Naive thymus-derived CD8-positive, alpha-beta T cell (primary cell): Measurements from ENCODE around the gene MYLK. TPM values are rescaled to one million over a fixed set of nuclear protein-coding genes. Genes with fewer than 3 reads are reported as not detected.

ENCODE experiments used
- ATAC-seq, 2 donors: fragments of 150-1000 bp; cut with Tn5 transposase in 1 of 2; sonication (Bioruptor Pico), chemical (Tn5 transposase) in 1 of 2; 1 replicate in 1 of 2; 2 replicates in 1 of 2; pipeline ENCODE4 v1.10.0; 2021; ENCODE audit warnings: mild to moderate bottlenecking in 2 of 2, moderate library complexity in 2 of 2
- POLR2A ChIA-PET: fragments of 350-600 bp; sonication (Branson Sonifier 250); formaldehyde crosslinking; loops from one replicate; lab custom pipeline; 2021; ENCODE audit warnings: antibody characterized with exemption; lab: Charles Lee
- DNase-seq, 10 donors: peaks; one replicate each; pipeline versions ENCODE4 v3.0.0 to v3.0.0-alpha.2; 2020 to 2022
- H3K27ac Mint-ChIP-seq, 10 donors: one replicate each; pipeline ENCODE4 v1.8.0; 2020 to 2022; ENCODE audit warnings: mild to moderate bottlenecking in 10 of 10, mixed read lengths in 10 of 10, moderate library complexity in 4 of 10, inconsistent platforms in 1 of 10
- H3K27me3 Mint-ChIP-seq, 5 donors: one replicate each; pipeline ENCODE4 v1.8.0; 2021 to 2022; ENCODE audit warnings: mixed read lengths in 5 of 5
- H3K36me3 Mint-ChIP-seq, 3 donors: one replicate each; pipeline ENCODE4 v1.8.0; 2020 to 2022; ENCODE audit warnings: mixed read lengths in 3 of 3, mild to moderate bottlenecking in 2 of 3, inconsistent platforms in 1 of 3
- H3K4me1 Mint-ChIP-seq, 4 donors: one replicate each; pipeline ENCODE4 v1.8.0; 2021 to 2022; ENCODE audit warnings: mixed read lengths in 4 of 4
- H3K4me3 Mint-ChIP-seq, 10 donors: one replicate each; pipeline ENCODE4 v1.8.0; 2020 to 2022; ENCODE audit warnings: mild to moderate bottlenecking in 10 of 10, mixed read lengths in 10 of 10, moderate library complexity in 6 of 10, inconsistent platforms in 1 of 10
- H3K9me3 Mint-ChIP-seq, 9 donors: one replicate each; pipeline ENCODE4 v1.8.0; 2020 to 2022; ENCODE audit warnings: mixed read lengths in 9 of 9, mild to moderate bottlenecking in 3 of 9, inconsistent platforms in 1 of 9, moderate library complexity in 1 of 9
- polyA plus RNA-seq, 3 donors: library from polyadenylated mRNA; unstranded; fragments of 300-500 nt; fragmentation: Illumina TruSeq; gene quantifications; one replicate each; pipeline ENCODE4 v1.2.3, GENCODE V29; 2021
- total RNA-seq, 8 experiments: library from RNA in 2 of 8; stranded (reverse) in 2 of 8; gene quantifications; one replicate each; pipeline ENCODE4 v1.2.3 and lab custom pipeline; 2021 to 2026

Gene MYLK
- total and polyA plus RNA-seq, 5 experiments from 2014 or later, result 0.02 to 0.16 (median 0.10) TPM; not detected in 2

DNA sequence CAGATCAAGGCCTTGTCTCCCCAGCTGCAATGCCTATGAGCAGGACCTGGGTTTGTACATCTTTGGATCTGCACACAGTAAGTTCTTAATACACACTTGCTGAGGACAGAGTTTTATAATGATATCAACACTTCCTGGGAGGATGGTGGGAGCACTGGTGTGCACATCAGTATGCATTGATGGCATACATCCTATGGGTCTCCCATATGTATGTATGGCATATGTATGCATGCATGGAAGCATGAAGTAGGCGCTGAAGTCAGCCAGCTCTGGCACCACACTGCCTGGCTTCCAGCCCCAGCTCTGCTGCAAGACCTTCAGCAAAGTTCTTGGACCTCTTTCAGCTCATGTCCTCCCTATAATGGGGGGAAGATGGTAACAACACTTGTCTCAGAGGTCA lies 68.2 kb downstream of the MYLK start:
- ATAC-seq (no peak), DNase-seq (no peak)
- Mint-ChIP-seq H3K4me1 (no peaks in the 10 kb centered on the region), H3K36me3 (no peaks in the 10 kb centered on the region), H3K27me3 (peaks cover 0 to 8% (median 0%) of the 10 kb centered on the region in 5 donors), H3K27ac (no peak overlapping the region), H3K4me3 (no peak overlapping the region), H3K9me3 (no peaks in the 10 kb centered on the region)
- POLR2A ChIA-PET, result no interaction called here

DNA sequence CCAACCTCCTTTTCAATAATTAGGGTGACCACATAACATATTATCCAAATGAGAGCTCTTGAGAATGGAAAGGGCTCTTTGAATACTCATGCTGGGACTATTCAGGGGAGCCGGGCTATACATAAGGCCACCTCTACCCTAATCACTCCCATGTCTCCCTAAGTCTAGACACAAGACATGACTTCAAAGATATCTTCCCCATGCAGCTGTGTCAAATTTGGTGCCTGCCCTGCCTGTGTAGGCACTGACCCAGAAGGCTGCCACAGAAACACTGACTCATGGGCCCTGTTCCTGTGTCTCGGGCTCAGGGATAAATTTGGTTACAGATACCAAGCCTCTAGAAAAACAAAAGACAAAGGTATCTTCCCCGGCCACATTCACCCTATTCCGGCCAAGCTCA lies 70.3 kb downstream of the MYLK start:
- H3K27ac Mint-ChIP-seq, result no peak overlapping the region
- no peaks in the 10 kb centered on the region for H3K4me1 Mint-ChIP-seq

DNA sequence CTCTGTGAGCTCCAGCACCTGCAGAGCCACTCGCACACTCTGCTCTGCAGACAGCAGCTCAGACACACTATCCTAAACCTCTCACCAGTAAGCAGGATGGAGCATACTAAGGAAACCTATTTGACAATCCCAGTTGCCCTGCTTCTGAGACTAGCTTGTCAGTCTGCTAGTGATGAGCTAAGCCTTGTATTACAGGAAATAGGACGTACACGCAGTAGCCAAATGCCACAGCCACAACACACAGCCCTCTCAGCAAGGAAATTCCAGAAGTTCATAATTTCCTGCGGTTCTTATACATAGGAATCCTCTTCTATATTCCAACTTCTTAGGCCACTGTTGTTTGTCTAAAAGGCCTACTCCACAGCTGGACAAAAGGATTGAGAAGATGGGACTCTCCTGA lies 74.5 kb downstream of the MYLK start:
- H3K27me3 Mint-ChIP-seq, result peaks cover 0 to 3% (median 0%) of the 10 kb centered on the region in 5 donors
- no peak for DNase-seq
- no peaks in the 10 kb centered on the region for H3K36me3 Mint-ChIP-seq
- POLR2A ChIA-PET, result interaction anchor here (1.3 kb wide), 1 partner anchor 9 kb away, joined by 3 read pairs; no protein-coding TSS in a partner anchor
- no peaks in the 10 kb centered on the region for H3K4me1 Mint-ChIP-seq
- no peaks in the 10 kb centered on the region for H3K9me3 Mint-ChIP-seq
- no peak overlapping the region for H3K27ac Mint-ChIP-seq
- ATAC-seq, result no peak
- H3K4me3 Mint-ChIP-seq, result no peak overlapping the region

More for the DNA sequence above, 70.3 kb downstream of the MYLK start:
- H3K4me3 Mint-ChIP-seq, result no peak overlapping the region
- H3K9me3 Mint-ChIP-seq, result no peaks in the 10 kb centered on the region
- POLR2A ChIA-PET, result no interaction called here
- ATAC-seq (no peak), DNase-seq (no peak)
- peaks cover 0 to 2% (median 0%) of the 10 kb centered on the region in 5 donors for H3K27me3 Mint-ChIP-seq
- no peaks in the 10 kb centered on the region for H3K36me3 Mint-ChIP-seq

DNA sequence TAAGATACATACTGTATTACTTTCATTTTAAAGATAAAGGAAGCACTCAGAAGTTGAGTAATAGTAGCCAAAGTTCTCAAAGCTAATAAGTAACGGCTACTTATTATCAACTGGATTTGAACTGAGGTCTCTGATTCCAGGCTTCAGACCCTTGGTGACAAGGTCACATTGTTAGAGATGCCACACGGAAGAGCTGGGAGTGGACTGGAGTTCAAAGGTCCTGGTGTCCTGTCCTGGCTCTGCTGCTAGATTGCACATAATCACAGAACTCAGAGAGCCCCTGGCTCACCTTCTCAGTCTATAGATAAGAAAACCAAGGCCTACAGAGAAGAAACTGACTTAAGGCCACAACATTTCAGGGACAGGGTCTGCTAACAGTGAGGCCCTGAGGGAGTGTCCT lies 75.3 kb downstream of the MYLK start:
- H3K4me1 Mint-ChIP-seq, result no peaks in the 10 kb centered on the region
- POLR2A ChIA-PET, result interaction anchor here (1.3 kb wide), 1 partner anchor 10 kb away, joined by 3 read pairs; no protein-coding TSS in a partner anchor
- DNase-seq, result no peak
- no peak for ATAC-seq
- H3K4me3 Mint-ChIP-seq, result no peak overlapping the region
- no peaks in the 10 kb centered on the region for H3K9me3 Mint-ChIP-seq
- H3K27me3 Mint-ChIP-seq, result peaks cover 0 to 5% (median 0%) of the 10 kb centered on the region in 5 donors
- no peak overlapping the region for H3K27ac Mint-ChIP-seq
- H3K36me3 Mint-ChIP-seq, result no peaks in the 10 kb centered on the region

DNA sequence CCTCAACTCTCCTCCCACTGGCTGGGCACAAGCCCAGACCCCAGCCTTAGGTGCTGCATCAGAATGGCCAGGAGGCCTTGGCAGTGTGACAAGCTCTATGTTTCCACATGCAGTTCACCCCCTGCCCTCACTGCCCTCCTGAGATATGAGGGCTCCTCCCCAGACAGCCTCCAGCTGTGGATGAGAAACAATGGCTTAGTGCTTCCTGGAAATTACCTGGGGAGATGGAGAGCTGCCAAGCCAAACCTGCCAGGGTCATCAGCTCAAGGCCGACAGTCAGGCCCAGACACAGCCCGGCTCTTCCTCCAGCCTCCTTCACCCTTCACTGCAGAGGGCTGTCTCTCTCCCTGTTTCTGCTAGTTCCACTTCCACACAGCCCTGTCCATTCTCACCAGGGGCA lies 76.3 kb downstream of the MYLK start:
- no peaks in the 10 kb centered on the region for H3K4me1 Mint-ChIP-seq
- no peaks in the 10 kb centered on the region for H3K9me3 Mint-ChIP-seq
- no peak overlapping the region for H3K4me3 Mint-ChIP-seq
- H3K27me3 Mint-ChIP-seq, result peaks cover 0 to 5% (median 0%) of the 10 kb centered on the region in 5 donors
- ATAC-seq (no peak), DNase-seq (no peak)
- POLR2A ChIA-PET, result no interaction called here
- H3K27ac Mint-ChIP-seq, result no peak overlapping the region
- H3K36me3 Mint-ChIP-seq, result no peaks in the 10 kb centered on the region

DNA sequence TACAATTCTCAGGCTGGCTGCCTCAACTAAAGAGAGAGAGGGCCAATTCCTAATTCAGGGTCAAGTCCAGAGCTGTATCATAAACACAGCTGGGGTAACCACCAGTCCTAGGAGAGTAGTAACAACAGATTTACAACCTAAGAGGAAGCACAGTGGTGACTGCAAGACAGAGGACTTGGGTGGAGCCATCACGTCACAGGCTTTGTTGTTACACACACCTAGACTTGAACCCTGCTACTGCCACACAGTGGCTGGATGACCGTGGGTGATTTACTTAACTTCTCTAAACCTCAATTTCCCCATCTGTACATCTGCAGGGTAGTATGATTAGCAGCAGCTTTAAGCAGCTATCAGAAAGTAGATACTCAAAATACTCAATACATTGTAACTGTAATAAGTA lies 78.6 kb downstream of the MYLK start:
- POLR2A ChIA-PET, result no interaction called here
- ATAC-seq, result no peak
- Mint-ChIP-seq H3K4me1 (no peaks in the 10 kb centered on the region), H3K9me3 (no peaks in the 10 kb centered on the region), H3K27me3 (peaks cover 0 to 5% (median 0%) of the 10 kb centered on the region in 5 donors), H3K27ac (no peak overlapping the region), H3K4me3 (no peak overlapping the region), H3K36me3 (no peaks in the 10 kb centered on the region)
- no peak for DNase-seq

DNA sequence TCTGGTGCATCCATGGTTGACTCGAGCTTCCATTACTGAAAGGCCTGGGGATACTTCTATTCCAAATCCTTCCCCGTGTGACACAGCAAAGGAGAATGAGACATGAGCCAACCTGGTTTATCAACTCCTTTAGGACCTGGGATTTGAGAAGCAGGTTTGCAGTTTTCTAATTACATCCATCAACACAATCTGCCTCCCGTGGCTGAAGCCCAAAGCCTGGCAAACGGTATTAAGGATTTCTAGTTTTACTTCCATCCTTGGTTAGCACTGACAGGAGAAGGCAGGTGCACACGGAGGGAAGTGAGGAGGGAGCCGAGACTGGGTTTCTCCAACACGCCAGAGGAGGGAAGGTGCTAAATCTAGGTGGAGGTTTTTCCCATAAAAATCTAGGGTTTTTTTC lies 79.0 kb downstream of the MYLK start:
- H3K27me3 Mint-ChIP-seq, result peaks cover 0 to 5% (median 0%) of the 10 kb centered on the region in 5 donors
- DNase-seq (no peak), ATAC-seq (no peak)
- no peak overlapping the region for H3K4me3 Mint-ChIP-seq
- POLR2A ChIA-PET, result no interaction called here
- H3K36me3 Mint-ChIP-seq, result no peaks in the 10 kb centered on the region
- no peaks in the 10 kb centered on the region for H3K9me3 Mint-ChIP-seq
- no peaks in the 10 kb centered on the region for H3K4me1 Mint-ChIP-seq
- H3K27ac Mint-ChIP-seq, result no peak overlapping the region

DNA sequence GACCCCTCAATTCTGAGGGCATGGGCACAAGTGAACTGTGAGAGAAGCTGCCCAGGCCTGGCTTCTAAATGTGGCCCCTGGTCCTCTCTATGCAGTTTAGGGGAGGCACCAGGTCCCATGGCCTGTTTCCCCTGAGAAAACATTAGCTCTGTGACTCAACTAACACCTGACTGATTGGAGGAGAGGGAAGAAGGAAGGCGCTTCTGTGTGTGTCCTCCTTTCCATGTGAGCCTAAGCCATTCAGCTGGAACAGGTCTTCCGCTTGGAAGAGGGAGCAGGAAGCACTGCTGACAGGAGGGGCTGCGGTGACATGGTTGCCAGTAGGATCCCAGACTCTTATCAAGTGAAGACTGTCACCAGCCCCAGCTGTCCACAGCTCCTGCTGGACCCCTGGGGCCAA lies 79.5 kb downstream of the MYLK start:
- Mint-ChIP-seq H3K27ac (no peak overlapping the region), H3K4me1 (no peaks in the 10 kb centered on the region), H3K36me3 (no peaks in the 10 kb centered on the region), H3K27me3 (peaks cover 0 to 5% (median 0%) of the 10 kb centered on the region in 5 donors), H3K4me3 (no peak overlapping the region), H3K9me3 (no peaks in the 10 kb centered on the region)
- DNase-seq, result no peak
- POLR2A ChIA-PET, result no interaction called here
- ATAC-seq, result no peak

DNA sequence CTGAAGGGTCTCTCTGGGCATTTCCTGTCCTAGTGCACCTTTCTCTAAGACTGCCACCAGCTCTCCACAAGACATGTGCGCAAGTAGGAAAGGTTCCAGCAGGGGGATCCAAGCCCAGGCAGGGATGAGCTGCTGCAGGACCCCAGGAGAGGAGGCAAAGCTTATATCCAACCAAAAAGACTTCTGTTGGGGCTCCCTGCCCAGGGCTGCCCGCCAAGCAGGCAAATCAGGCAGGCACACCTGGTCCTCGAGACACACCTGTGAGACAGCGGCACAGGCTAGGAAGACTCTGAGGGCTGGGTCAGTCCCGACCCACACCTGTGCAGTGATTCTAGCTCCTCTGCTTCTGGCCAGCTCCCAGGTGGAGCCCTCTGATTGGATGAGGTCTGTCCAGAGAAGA lies 80.6 kb downstream of the MYLK start:
- POLR2A ChIA-PET, result no interaction called here

DNA sequence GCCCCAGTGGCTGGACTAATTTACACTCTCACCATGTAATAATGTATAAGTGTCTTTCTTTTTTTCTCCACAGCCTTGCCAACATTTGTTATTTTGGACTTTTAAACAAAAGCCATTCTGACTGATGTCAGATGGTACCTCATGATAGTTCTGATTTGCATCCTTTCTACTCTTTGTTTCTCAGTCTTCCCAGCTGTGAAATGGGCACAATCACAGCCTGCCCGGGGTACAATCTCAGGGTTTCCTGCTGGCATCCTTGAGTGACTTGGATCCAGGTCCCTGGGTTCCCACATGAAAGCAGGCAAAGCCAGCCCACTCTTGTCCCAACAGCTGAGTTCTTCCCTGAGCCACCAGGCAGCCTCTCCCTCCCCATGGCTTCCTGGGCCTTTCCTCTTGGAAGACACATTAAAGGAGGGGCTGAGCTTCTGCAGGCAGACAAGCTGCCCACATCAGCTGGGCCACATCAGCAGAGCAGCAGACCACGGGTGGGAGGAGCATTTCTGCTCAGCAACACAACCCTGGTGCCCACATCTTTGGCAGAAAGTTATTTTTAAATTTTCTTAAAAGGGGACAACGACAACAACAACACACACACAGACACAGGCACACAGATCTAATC lies 82.0 kb downstream of the MYLK start:
- Mint-ChIP-seq H3K9me3 (no peaks in the 10 kb centered on the region), H3K4me3 (no peak overlapping the region), H3K4me1 (no peaks in the 10 kb centered on the region), H3K36me3 (no peaks in the 10 kb centered on the region), H3K27me3 (peaks cover 0 to 8% (median 0%) of the 10 kb centered on the region in 5 donors), H3K27ac (no peak overlapping the region)
- DNase-seq (no peak), ATAC-seq (no peak)
- POLR2A ChIA-PET, result no interaction called here

More for the DNA sequence above, 80.6 kb downstream of the MYLK start:
- Mint-ChIP-seq H3K36me3 (no peaks in the 10 kb centered on the region), H3K4me1 (no peaks in the 10 kb centered on the region), H3K27ac (no peak overlapping the region), H3K4me3 (no peak overlapping the region), H3K27me3 (peaks cover 0 to 8% (median 0%) of the 10 kb centered on the region in 5 donors), H3K9me3 (no peaks in the 10 kb centered on the region)
- DNase-seq (no peak), ATAC-seq (no peak)

DNA sequence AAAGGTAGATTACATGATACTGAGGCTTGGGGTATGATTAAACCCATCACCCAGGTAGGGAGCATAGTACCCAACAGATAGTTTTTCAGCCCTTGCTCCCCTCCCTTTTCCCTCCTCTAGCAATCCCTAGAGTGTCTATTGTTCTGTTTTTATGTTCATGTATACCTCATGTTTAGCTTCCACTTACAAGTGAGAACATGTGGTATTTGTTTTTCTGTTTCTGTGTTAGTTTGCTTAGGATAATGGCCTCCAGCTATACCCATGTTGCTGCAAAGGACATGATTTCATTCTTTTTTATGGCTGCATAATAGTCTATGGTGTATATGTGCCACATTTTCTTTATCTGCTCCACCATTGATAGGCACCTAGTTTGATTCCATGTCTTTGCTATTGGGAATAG lies 82.7 kb downstream of the MYLK start:
- Mint-ChIP-seq H3K27me3 (peaks cover 0 to 8% (median 0%) of the 10 kb centered on the region in 5 donors), H3K4me1 (no peaks in the 10 kb centered on the region), H3K4me3 (no peak overlapping the region), H3K9me3 (no peaks in the 10 kb centered on the region), H3K27ac (no peak overlapping the region), H3K36me3 (no peaks in the 10 kb centered on the region)
- ATAC-seq, result no peak
- POLR2A ChIA-PET, result no interaction called here
- no peak for DNase-seq

DNA sequence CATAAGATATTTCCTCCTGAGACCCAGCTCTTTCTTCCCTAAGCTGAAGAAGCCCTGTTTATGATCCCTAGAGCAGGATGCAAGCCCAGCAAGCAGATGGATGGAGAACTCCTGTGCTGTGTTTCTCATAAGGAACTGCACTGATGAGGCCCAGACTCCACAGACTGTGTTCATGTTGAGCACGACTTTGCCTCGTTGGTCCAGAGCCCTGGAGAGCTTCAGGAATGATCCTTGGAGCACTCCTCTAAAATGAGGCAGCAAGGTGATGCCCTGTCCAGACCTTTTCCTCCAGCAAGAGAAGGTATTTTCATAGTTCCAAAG lies 83.8 kb downstream of the MYLK start:
- Mint-ChIP-seq H3K4me1 (no peaks in the 10 kb centered on the region), H3K27ac (no peak overlapping the region), H3K36me3 (no peaks in the 10 kb centered on the region), H3K9me3 (no peaks in the 10 kb centered on the region), H3K4me3 (no peak overlapping the region), H3K27me3 (peaks cover 0 to 8% (median 0%) of the 10 kb centered on the region in 5 donors)
- POLR2A ChIA-PET, result no interaction called here
- ATAC-seq (no peak), DNase-seq (no peak)

DNA sequence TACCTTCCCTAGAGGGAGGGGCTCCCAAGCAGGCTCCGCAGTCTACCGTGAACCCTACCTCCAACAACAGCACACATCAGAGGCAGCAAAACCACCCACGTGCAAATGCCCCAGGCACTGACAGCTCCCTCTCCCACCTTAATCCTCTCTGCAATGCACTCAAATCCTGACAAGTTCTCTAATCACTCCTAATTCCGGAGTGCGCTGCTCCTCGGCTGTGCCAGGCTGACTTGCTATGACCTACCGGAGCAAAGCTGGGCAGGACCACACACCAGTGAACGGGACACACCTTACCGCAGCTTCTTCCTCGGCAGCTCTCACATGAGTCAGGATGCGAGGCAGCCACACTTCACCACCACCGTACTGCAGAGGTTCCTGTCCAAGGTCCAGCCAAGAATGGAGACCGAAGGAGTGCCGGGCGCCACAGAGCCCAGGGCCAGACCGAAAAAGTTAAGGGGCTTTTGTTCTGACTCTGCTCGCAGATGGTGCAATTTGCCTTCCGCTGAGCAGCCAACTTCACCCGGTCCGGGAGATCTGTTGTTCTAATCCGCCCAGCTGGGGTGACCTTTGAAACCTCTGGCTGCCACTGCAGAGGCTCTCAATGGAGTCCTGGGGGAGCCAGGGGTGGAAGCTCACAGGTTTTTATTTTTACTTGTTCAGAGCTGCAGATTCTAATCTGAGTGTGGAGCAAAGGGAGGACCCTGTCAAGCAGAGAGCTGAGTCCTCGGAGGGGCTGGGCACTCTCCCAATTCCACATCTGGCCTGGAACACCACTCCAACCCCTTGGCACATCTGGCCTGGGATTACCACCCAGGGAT lies 84.4 kb downstream of the MYLK start:
- peaks cover 0 to 7% (median 0%) of the 10 kb centered on the region in 5 donors for H3K27me3 Mint-ChIP-seq
- POLR2A ChIA-PET, result no interaction called here
- H3K9me3 Mint-ChIP-seq, result no peaks in the 10 kb centered on the region
- no peak for ATAC-seq
- no peaks in the 10 kb centered on the region for H3K36me3 Mint-ChIP-seq
- no peaks in the 10 kb centered on the region for H3K4me1 Mint-ChIP-seq
- H3K27ac Mint-ChIP-seq, result no peak overlapping the region
- no peak overlapping the region for H3K4me3 Mint-ChIP-seq
- no peak for DNase-seq
